Ascending aorta (tissue), 2 donors: ENCODE results near the gene NXPE3. TPM values are rescaled to one million over a fixed set of nuclear protein-coding genes. Genes with fewer than 3 reads are reported as not detected.
"Not testable (repeated sequence)": the region's sequence is repeated elsewhere in the genome, so short reads cannot be mapped to it uniquely, and the experiment has no call there.

Experiments used
- DNase-seq, 2 donors: peaks; one replicate each; pipeline ENCODE4 v3.0.0-alpha.2; 2019; ENCODE audit warnings: low spot score in 2 of 2
- H3K27ac ChIP-seq, 2 donors: fragments of 200-600 bp; sonication (generic); one replicate each; pipeline ENCODE4 v1.5.1; 2016 to 2017; ENCODE audit warnings: mild to moderate bottlenecking in 1 of 2
- H3K27me3 ChIP-seq: fragments of 200-600 bp; sonication (generic); one replicate; pipeline ENCODE4 v1.5.1; 2017
- H3K36me3 ChIP-seq, 2 donors: fragments of 200-600 bp; sonication (generic); one replicate each; pipeline ENCODE4 v1.5.1; 2016
- H3K4me1 ChIP-seq, 2 donors: fragments of 200-600 bp; sonication (generic); one replicate each; pipeline ENCODE4 v1.5.1; 2016 to 2017; ENCODE audit warnings: mild to moderate bottlenecking in 1 of 2
- H3K4me3 ChIP-seq, 2 donors: fragments of 200-600 bp; sonication (generic); one replicate each; pipeline ENCODE4 v1.5.1; 2016 to 2017; ENCODE audit warnings: mild to moderate bottlenecking in 1 of 2
- H3K9me3 ChIP-seq, 2 donors: fragments of 200-600 bp; sonication (generic); one replicate each; pipeline ENCODE4 v1.5.1; 2016
- CTCF ChIP-seq, 3 experiments: fragments of 200-600 bp in 2 of 3; fragments of 450-650 bp in 1 of 3; sonication (generic) in 2 of 3; IDR thresholded peaks; one replicate each; pipeline ENCODE4 v1.5.1; 2016 to 2019; ENCODE audit warnings: antibody characterized with exemption in 3 of 3, mild to moderate bottlenecking in 1 of 3, moderate library complexity in 1 of 3
- intact Hi-C: fragments of 100-400 bp; cut with DNase I; formaldehyde crosslinking; loops from one replicate; pipeline ENCODE4 v1.15.1; 2023
- total RNA-seq: library from RNA; depleted of rRNA; stranded (reverse); fragments of >200 nt; gene quantifications from one replicate; pipeline ENCODE4 v1.1.0, GENCODE V29; 2016

Gene NXPE3
- total RNA-seq, 1 donor from 2014 or later, result 25.8 TPM

- no peak for TF ChIP-seq CTCF (IDR thresholded peaks at IDR 0.05)
- intact Hi-C loops, result no loop called here
- Histone ChIP-seq H3K27me3 (no peaks in the 10 kb centered on the region), H3K27ac (no peak overlapping the region), H3K9me3 (no peaks in the 10 kb centered on the region), H3K4me1 (peaks cover 0 to 5% of the 10 kb centered on the region in 2 donors), H3K4me3 (no peak overlapping the region), H3K36me3 (peaks cover 45 to 58% of the 10 kb centered on the region in 2 donors)
- no peak for DNase-seq
Measured at GRCh38 chr3:101861789-101862415, 82.9 kb downstream of the NXPE3 start.

- DNase-seq, result no peak
- Histone ChIP-seq H3K4me3 (no peak overlapping the region), H3K27me3 (no peaks in the 10 kb centered on the region), H3K4me1 (peaks cover 0 to 4% of the 10 kb centered on the region in 2 donors), H3K9me3 (no peaks in the 10 kb centered on the region), H3K27ac (no peak overlapping the region), H3K36me3 (peaks cover 38 to 52% of the 10 kb centered on the region in 2 donors)
- no peak for TF ChIP-seq CTCF (IDR thresholded peaks at IDR 0.05)
- intact Hi-C loops, result no loop called here
Measured at GRCh38 chr3:101862416-101863165, 83.6 kb downstream of the NXPE3 start.

- H3K27me3 ChIP-seq, H3K9me3 ChIP-seq, H3K27ac ChIP-seq, DNase-seq, intact Hi-C loops, H3K4me3 ChIP-seq: not testable (repeated sequence)
- Histone ChIP-seq H3K36me3 (peaks cover 15 to 28% of the 10 kb centered on the region in 2 donors), H3K4me1 (peaks cover 0 to 13% of the 10 kb centered on the region in 2 donors)
Measured at GRCh38 chr3:101864926-101865325, 85.9 kb downstream of the NXPE3 start.

- peaks cover 5 to 18% of the 10 kb centered on the region in 2 donors for H3K36me3 ChIP-seq
- no peak overlapping the region for H3K27ac ChIP-seq
- intact Hi-C loops, result no loop called here
- H3K9me3 ChIP-seq, result no peaks in the 10 kb centered on the region
- H3K4me3 ChIP-seq, result no peak overlapping the region
- peaks cover 0 to 13% of the 10 kb centered on the region in 2 donors for H3K4me1 ChIP-seq
- no peak for TF ChIP-seq CTCF (IDR thresholded peaks at IDR 0.05)
- H3K27me3 ChIP-seq, result no peaks in the 10 kb centered on the region
- no peak for DNase-seq
Measured at GRCh38 chr3:101865751-101866509, 86.9 kb downstream of the NXPE3 start.

- peak overlapping the region in 1 of 2 donors; percentile 15 for H3K27ac ChIP-seq
- intact Hi-C loops, result no loop called here
Measured at GRCh38 chr3:101867511-101867910, 88.5 kb downstream of the NXPE3 start.

More at GRCh38 chr3:101867511-101867910, 88.5 kb downstream of the NXPE3 start:
- H3K4me3 ChIP-seq, result no peak overlapping the region
- peaks cover 0 to 4% of the 10 kb centered on the region in 2 donors for H3K36me3 ChIP-seq
- H3K9me3 ChIP-seq, result no peaks in the 10 kb centered on the region
- TF ChIP-seq CTCF (IDR thresholded peaks at IDR 0.05), result no peak
- peaks cover 0 to 13% of the 10 kb centered on the region in 2 donors for H3K4me1 ChIP-seq
- no peak for DNase-seq
- H3K27me3 ChIP-seq, result no peaks in the 10 kb centered on the region
